ENCODE data around the gene NDOR1. TPM values are rescaled to one million over a fixed set of nuclear protein-coding genes. Genes with fewer than 3 reads are reported as not detected.
A peak's percentile ranks its signal among the peaks of the same experiment; 100 is the strongest.

The NDOR1 gene
- total and polyA plus RNA-seq, 12 donors: 4.6 to 10.6 (median 5.6) TPM

DNA sequence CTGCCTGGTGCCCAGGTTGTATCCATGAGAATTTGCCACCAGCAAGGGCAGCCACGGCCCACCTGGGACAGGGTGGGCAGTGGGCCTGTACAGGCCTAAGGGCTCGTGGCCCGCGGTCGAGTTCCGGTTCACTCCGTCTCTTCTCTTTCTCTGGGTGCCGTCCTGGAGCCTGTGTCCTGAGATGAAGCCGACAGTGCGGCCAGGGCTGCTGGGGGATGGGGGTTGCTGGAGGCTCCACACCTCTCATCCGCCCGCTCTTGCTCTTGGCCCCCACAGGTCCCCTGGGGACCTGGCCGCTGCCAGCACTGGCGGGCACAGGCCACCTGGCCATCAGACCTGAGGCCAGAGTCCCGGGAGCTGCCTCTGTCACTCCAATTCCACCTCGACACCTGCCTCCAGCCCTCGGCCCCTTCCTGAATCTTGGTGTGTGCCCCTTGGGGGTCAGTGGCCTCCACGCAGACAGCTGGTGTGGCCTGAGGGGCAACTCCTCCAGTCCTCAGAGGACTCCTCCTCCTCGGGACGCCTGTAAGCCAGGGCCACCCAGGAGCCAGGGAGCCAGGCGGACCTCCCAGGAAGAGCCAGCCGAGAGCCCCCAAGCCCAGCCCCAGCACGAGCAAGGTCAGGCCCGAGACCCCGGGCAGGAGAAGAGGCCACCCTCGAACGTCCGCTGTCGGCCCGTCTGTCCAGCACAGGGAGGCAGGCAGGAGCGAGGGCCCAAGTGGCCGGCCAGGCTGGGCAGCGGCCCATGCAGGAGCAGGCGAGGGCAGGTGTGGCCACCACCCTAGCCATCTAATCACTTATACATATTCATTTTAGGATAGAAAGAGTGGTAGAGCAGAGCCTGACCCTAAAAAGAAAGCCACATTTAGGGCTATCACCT lies 40.9 kb upstream of the NDOR1 start:
- H3K27ac ChIP-seq: no peak overlapping the region
- DNase-seq (no peak), ATAC-seq (no peak)
- 67 to 69% methylated on average over 34 of the region's 34 CpGs for WGBS, 2 donors
- H3K4me3 ChIP-seq: no peak overlapping the region
- TF ChIP-seq, protein P1, sequence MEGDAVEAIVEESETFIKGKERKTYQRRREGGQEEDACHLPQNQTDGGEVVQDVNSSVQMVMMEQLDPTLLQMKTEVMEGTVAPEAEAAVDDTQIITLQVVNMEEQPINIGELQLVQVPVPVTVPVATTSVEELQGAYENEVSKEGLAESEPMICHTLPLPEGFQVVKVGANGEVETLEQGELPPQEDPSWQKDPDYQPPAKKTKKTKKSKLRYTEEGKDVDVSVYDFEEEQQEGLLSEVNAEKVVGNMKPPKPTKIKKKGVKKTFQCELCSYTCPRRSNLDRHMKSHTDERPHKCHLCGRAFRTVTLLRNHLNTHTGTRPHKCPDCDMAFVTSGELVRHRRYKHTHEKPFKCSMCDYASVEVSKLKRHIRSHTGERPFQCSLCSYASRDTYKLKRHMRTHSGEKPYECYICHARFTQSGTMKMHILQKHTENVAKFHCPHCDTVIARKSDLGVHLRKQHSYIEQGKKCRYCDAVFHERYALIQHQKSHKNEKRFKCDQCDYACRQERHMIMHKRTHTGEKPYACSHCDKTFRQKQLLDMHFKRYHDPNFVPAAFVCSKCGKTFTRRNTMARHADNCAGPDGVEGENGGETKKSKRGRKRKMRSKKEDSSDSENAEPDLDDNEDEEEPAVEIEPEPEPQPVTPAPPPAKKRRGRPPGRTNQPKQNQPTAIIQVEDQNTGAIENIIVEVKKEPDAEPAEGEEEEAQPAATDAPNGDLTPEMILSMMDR (IDR thresholded peaks at IDR 0.05): no peak
- H3K4me1 ChIP-seq: peaks cover 13 to 40% (median 37%) of the 10 kb centered on the region in 9 donors
- peaks cover 78 to 100% (median 98%) of the 10 kb centered on the region in 7 donors for H3K27me3 ChIP-seq
- intact Hi-C loops (cut with DNase I): no loop called here
- H3K9me3 ChIP-seq: no peaks in the 10 kb centered on the region
- H3K36me3 ChIP-seq: no peaks in the 10 kb centered on the region

DNA sequence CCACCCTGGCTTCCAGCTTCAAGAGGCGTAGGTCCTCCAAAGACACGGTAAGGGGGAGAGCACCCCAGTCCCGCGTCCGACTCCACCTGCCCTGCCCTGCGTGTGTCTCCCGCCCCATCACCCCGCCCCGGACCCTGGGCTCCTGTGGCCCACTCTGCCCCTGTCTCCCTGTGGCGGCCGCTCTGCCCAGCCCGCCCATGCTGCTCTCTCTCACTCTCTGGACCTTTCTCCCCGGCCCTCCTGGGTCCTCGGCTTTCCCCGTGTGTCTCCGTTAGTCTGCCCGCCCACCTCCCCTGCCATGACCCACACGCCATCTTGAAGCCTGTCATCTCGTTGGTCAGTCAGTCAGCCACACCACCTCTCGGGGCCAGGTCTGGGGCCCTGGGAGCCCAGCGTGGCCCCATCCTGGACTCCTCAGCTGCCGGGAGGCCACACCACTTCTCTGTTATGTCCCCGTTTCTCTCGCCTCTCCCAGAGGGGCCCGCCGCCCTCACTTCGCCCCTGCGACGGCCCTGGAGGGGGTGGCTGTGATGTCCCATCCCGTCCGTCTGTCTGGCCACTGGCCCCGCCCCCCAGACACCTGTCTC lies 40.2 kb upstream of the NDOR1 start:
- Histone ChIP-seq H3K27ac (no peak overlapping the region), H3K36me3 (no peaks in the 10 kb centered on the region), H3K4me3 (no peak overlapping the region), H3K9me3 (no peaks in the 10 kb centered on the region), H3K27me3 (peaks cover 78 to 100% (median 98%) of the 10 kb centered on the region in 7 donors), H3K4me1 (peaks cover 17 to 44% (median 39%) of the 10 kb centered on the region in 9 donors)
- no peak for DNase-seq
- 82 to 84% methylated on average over 32 of the region's 32 CpGs for WGBS, 2 donors
- TF ChIP-seq, protein P1 (IDR thresholded peaks at IDR 0.05): no peak
- intact Hi-C loops (cut with DNase I): no loop called here
- ATAC-seq: no peak

DNA sequence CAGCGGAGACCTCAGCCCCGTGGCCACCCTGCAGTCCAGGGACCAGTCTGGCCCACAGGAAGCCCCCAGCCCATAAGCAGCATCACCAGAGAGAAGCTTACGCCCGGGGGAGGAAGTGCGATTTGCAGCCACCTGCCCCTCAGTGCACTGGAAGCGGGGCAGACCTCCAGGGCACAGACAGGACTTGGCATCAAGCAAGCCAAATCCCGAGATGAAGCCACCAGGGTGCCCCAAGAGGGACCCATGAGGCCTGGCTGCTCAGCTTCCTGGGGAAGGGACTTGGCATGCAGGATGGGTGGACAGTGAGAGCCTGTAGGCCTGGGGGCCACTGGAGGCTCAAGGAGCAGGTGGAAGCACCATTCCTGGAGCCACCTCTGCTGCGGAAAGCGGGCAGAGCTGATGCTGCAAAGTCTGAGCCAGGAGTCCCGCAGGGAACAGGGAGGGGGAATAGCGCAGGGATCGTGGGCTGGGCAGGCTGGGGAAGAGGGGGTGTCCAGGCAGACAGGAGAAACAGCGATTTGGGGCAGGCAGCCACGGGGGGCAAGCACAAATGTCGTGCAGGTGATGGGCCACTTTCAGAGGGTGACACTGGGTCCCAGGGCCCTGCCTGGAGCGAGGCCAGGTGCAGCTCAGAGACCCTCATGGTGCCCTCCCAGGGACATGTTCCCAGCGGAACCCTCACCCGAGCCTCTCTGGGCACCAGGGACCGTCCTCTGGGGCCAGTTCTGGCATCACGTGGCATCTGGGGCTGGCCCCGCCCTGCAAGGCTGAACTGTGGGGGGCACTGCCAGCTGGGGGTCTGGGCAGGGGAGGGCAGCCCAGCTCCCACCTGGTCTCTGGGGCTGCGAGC lies 38.9 kb upstream of the NDOR1 start:
- Histone ChIP-seq H3K36me3 (no peaks in the 10 kb centered on the region), H3K27ac (no peak overlapping the region), H3K4me3 (no peak overlapping the region), H3K9me3 (no peaks in the 10 kb centered on the region), H3K4me1 (peaks cover 17 to 44% (median 39%) of the 10 kb centered on the region in 9 donors), H3K27me3 (peaks cover 70 to 99% (median 97%) of the 10 kb centered on the region in 7 donors)
- no peak for ATAC-seq
- WGBS, 2 donors: 65 to 69% methylated on average over 22 of the region's 22 CpGs
- intact Hi-C loops (cut with DNase I): no loop called here
- no peak for DNase-seq
- TF ChIP-seq, protein P1 (IDR thresholded peaks at IDR 0.05): no peak

DNA sequence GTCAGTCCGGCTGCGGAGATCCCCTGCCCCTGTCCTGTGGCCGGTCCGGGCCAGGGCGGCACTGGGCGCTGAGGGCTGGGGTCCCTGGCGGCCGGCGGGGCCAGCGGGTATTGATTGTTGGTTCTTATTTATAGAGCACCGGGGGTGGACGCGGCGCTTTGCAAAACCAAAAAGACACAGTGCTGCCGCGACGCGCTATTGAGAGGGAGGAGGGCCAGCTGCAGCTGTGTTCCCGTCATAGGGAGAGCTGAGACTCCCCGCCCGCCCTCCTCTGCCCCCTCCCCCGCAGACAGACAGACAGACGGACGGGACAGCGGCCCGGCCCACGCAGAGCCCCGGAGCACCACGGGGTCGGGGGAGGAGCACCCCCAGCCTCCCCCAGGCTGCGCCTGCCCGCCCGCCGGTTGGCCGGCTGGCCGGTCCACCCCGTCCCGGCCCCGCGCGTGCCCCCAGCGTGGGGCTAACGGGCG lies 38.2 kb upstream of the NDOR1 start:
- Histone ChIP-seq H3K36me3 (no peaks in the 10 kb centered on the region), H3K9me3 (no peaks in the 10 kb centered on the region), H3K27ac (no peak overlapping the region), H3K4me3 (peak overlapping the region in 1 of 10 donors; percentile 35), H3K27me3 (peaks cover 63 to 99% (median 93%) of the 10 kb centered on the region in 7 donors), H3K4me1 (peaks cover 17 to 42% (median 32%) of the 10 kb centered on the region in 9 donors)
- TF ChIP-seq, protein P1 (IDR thresholded peaks at IDR 0.05): no peak
- intact Hi-C loops (cut with DNase I): no loop called here
- no peak for ATAC-seq
- 27% methylated on average over 33 to 44 of the region's 44 CpGs for whole genome bisulfite sequencing, 2 donors
- no peak for DNase-seq
